ENCODE measurements around the gene POLE.

The POLE gene

DNA sequence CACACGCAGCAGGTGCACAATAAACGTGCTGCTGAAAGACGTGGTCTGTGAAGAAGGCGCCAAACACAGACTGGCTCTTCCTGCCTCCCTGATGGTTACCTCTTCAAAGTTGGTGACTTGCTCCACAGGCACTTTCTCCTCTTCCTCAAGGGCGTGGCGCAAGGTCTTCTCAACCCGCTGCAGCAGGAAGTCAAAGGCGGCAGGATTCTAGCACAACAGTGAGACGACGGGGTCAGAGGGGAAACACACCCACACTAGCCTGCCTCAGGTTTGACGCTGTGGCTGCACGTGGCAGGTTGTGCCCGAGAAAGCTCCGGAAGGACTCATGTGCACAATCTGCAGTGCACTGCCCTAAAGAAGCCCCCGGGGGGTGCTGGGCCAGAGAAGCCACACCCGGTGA lies 15.0 kb downstream of the POLE start:
- no peak for ATAC-seq

DNA sequence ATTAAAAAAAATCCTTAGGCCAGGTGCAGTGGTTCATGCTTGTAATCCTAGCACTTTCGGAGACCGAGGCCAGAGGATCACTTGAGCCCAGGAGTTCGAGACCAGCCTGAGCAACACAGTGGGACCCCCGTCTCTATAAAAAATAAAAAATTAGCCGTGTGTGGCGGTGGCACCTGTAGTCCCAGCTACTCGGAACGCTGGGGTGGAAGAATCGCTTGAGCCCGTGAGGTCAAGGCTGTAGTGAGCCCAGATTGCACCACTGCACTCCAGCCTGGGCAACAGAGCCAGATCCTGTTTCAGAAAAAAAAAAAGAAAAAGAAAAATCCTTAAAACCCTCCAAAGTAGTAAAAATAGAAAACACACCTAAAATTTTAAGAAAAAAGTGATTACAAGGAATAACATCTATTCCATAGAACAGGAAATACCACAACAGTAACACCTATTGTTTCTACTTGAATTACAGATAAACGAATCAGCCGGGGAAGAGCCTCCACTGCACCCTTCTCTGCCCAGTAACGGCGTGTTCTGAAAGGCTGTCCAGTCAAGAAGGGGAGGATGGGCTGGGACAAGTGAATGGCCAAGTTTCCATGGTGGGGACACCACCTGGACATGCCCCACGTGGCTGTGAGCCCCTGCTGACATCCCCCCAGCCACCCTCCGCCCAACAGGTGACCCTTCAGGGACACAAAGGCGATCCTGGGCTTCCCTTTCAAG lies 17.8 kb downstream of the POLE start:
- DNase-seq: no peak
- H3K9me3 Mint-ChIP-seq: no peaks in the 10 kb centered on the region
- no peak overlapping the region for H3K4me3 Mint-ChIP-seq
- no peaks in the 10 kb centered on the region for H3K27me3 Mint-ChIP-seq
- no peak for ATAC-seq
- no peaks in the 10 kb centered on the region for H3K4me1 Mint-ChIP-seq
- peak overlapping the region in 1 of 2 donors; percentile 12 for H3K27ac Mint-ChIP-seq

More for the DNA sequence above, 15.0 kb downstream of the POLE start:
- no peaks in the 10 kb centered on the region for H3K27me3 Mint-ChIP-seq
- DNase-seq: no peak
- H3K9me3 Mint-ChIP-seq: no peaks in the 10 kb centered on the region
- no peaks in the 10 kb centered on the region for H3K4me1 Mint-ChIP-seq
- peak overlapping the region in 1 of 2 donors; percentile 84 for H3K27ac Mint-ChIP-seq
- H3K4me3 Mint-ChIP-seq: no peak overlapping the region

DNA sequence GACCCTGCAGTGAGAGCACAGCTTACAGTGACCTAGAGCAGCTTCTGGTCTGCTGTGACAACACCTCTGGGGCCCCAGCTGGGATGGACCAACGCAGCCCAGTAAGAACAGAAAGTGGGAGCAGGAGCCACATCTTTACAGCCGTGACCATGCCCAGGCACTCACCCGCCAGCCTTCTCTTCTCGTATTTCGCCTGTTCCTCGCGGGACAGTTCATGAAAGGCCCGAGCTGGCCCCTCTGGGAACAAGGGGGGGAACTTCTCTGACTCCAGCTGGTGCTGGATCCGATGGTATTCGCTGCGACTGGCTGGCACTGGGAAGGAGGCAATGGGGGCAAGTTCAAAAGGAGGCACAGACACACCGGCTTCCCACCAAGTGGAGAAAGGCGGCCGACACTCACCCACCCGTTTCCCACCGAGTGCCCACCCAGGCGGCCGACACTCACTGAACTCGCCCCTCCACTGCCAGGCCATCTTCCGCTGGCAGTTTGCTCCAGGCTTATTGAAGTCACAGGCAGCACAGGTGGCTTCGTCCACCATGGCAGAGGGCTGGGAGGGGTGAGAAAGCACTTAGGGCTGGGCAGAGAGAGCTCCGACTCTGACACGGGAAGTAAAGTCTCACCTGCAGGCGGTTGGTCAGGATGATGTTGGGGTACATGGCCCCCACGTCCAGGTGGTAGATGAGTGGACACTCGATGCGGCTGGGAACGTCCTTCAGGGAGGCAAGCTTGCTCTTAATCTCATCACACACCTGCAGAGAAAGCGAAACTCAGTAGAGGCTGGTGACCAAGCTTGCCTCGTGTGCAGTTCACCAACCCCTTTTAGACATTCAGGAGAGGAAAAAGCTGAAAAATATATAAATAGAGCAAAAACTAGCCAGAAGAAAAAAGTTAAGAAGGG lies 18.7 kb downstream of the POLE start:
- H3K4me3 Mint-ChIP-seq: no peak overlapping the region
- H3K27ac Mint-ChIP-seq: no peak overlapping the region
- DNase-seq (no peak), ATAC-seq (no peak)
- H3K9me3 Mint-ChIP-seq: no peaks in the 10 kb centered on the region
- H3K27me3 Mint-ChIP-seq: no peaks in the 10 kb centered on the region
- H3K4me1 Mint-ChIP-seq: peaks cover 2% of the 10 kb centered on the region

DNA sequence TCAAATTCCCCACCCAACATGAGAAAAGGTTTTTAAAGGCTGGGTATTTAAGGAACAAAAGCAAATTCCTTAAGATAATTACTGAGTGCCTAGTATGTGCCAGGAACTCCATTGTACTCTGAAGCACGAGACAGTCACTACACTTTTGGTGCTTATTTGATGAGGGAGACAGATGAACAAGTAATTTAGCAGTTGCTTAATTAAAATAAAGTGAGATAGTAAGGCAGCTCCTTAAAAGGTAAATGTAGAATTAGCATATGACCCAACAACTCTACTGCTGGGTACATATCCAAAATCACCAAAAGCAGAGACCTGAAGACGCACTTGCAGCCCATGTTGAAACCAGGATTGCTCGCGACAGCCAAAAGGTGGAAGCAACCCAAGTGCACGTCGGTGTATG lies 21.3 kb downstream of the POLE start:
- Mint-ChIP-seq H3K4me3 (no peak overlapping the region), H3K9me3 (no peaks in the 10 kb centered on the region), H3K27ac (no peak overlapping the region), H3K27me3 (no peaks in the 10 kb centered on the region), H3K4me1 (peaks cover 18% of the 10 kb centered on the region)
- ATAC-seq (no peak), DNase-seq (no peak)

DNA sequence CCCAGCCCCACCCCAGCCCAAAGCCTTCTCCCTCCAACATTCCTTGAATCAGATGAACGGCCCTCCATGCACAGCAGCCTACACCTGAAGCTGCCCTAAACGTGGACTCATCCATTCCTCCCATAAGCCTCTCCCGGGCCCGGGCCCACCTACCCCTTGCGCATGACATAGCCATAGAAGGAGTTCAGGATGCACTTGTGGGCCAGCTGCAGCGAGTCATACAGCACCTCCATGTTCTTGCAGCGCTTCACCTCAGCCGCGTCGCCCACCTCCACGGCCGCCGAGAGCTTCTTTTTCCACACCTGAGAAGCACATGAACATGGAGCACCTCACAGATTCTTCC lies 22.0 kb downstream of the POLE start:
- Mint-ChIP-seq H3K4me1 (peaks cover 21% of the 10 kb centered on the region), H3K27me3 (no peaks in the 10 kb centered on the region), H3K9me3 (no peaks in the 10 kb centered on the region), H3K27ac (no peak overlapping the region), H3K4me3 (no peak overlapping the region)
- ATAC-seq (no peak), DNase-seq (no peak)

DNA sequence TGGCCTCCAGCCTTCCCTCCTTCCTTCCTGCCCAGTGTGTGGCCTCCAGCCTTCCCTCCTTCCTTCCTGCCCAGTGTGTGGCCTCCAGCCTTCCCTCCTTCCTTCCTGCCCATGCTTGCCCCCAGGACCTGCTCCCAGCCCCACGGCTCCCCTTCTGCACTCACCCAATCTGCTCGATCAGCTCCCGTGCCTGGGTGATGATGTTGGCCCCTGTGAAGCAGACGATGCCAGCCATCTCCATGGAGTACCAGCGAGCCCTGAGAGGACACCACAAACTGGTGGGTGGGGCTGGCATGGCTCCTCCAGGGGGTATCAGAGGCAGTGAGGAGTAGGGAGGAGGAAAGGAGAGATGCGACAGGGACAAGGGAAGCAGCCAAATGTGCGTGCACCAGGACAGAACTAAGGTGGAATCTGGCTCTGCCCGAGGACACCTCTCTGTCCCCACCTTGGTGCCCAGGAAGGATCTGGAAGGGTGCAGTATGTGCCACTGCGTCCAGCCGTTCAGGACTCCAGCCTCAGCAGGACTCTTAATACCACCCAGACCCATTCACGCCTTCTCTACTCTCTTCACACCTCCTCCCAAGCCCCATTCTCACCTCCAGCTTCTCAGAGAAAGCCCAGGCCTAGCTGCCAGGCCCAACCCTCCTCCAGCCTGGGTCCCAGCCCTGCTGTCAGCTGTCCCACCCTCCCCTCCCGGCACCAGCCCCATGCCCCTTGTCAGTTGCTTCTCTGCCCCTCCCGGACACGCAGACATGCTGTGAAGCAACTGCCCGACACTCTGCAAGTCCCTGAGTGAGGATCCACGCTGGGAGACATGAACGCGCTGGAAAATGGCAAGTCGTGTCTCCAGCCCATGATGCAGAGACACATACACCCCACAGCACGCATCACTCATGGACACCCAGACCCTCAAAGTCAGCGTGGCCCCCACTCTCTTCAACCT lies 22.7 kb downstream of the POLE start:
- H3K27me3 Mint-ChIP-seq: no peaks in the 10 kb centered on the region
- no peaks in the 10 kb centered on the region for H3K9me3 Mint-ChIP-seq
- H3K27ac Mint-ChIP-seq: peak overlapping the region in 1 of 2 donors; percentile 58
- H3K4me1 Mint-ChIP-seq: peaks cover 21% of the 10 kb centered on the region
- DNase-seq (no peak), ATAC-seq (no peak)
- H3K4me3 Mint-ChIP-seq: no peak overlapping the region

DNA sequence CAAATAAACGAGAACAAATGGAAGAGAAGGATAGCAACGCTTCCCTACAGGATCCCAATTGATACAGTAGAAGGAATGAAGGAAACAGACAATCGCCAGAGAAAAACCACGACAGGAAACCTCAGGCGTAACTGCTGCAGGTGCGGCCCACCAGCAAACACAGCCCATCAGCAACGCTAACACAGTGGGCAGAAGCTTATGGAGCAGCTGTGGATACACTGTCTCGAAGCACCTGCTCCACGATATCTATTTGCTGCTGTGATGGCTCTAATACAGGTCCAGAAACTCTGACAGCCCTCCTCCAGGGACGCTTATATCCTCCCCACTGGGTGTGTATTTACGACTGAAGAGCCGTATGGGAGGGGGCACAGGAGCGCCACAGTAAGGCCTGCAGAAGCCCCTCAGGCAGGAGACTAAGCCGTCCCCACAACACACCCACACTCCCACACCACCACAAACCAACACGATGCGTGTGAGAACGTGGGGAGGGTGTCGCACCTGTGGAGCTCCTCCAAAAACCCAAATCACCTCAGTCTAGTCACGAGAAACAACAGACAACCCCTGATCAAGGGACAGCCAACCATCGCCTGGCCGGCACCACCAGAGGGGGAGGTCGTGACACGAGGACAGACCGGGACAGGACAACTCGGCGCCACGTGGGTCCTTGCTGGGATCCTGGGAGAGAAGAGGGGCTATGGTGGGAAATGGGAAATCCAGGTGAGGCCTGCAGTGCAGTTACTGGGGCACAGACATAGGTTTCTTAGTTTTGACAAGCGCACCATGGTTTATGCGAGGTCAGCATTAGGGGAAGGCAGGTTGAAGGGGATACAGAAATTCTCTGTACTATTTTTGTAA lies 24.0 kb downstream of the POLE start:
- ATAC-seq (no peak), DNase-seq (no peak)
- Mint-ChIP-seq H3K9me3 (no peaks in the 10 kb centered on the region), H3K27ac (peak overlapping the region in 1 of 2 donors; percentile 93), H3K4me3 (no peak overlapping the region), H3K4me1 (peaks cover 21% of the 10 kb centered on the region), H3K27me3 (no peaks in the 10 kb centered on the region)

DNA sequence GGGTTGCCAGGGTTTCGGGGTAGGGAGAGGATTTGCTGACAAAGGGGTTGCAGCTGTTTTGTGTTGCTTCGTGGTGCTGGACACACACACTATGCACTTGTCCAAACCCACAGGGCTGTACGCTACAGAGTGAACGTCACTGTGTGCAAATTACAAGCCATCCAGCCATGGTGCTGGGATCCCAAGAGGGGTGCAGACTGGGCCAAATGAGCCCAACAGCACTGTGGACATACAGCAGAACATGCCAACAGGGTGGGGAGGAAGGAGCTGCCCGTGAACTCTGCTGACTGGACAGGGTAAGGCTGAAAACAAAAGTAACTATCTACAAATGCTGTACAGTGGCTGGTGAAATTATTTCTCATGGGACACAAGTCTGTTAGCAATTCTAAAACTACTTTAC lies 25.2 kb downstream of the POLE start:
- no peaks in the 10 kb centered on the region for H3K9me3 Mint-ChIP-seq
- H3K27ac Mint-ChIP-seq: no peak overlapping the region

DNA sequence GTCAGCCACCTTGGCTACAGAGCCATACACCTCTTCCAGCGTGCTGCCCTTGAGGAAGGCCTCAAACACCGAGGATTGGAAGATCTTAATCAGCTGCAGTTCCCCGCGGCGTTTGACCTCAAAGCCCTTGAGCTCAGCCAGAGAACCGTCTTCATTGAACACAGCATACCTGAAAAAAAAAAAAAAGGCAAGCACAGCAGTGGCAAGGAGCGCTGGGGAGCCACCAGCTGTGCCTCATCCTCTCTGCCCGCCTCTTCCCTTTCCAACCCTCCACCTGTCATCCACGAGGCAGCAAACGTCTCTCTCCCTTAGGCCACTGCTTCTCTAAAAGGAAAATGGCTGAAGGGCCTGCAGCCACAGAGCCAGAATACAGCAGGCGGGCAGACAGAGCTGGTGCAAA lies 26.1 kb downstream of the POLE start:
- Mint-ChIP-seq H3K4me1 (peaks cover 21% of the 10 kb centered on the region), H3K4me3 (no peak overlapping the region), H3K27ac (no peak overlapping the region), H3K27me3 (no peaks in the 10 kb centered on the region), H3K9me3 (no peaks in the 10 kb centered on the region)
- no peak for DNase-seq
- ATAC-seq: no peak

More for the DNA sequence above, 25.2 kb downstream of the POLE start:
- DNase-seq (no peak), ATAC-seq (no peak)
- peaks cover 21% of the 10 kb centered on the region for H3K4me1 Mint-ChIP-seq
- no peaks in the 10 kb centered on the region for H3K27me3 Mint-ChIP-seq
- no peak overlapping the region for H3K4me3 Mint-ChIP-seq

DNA sequence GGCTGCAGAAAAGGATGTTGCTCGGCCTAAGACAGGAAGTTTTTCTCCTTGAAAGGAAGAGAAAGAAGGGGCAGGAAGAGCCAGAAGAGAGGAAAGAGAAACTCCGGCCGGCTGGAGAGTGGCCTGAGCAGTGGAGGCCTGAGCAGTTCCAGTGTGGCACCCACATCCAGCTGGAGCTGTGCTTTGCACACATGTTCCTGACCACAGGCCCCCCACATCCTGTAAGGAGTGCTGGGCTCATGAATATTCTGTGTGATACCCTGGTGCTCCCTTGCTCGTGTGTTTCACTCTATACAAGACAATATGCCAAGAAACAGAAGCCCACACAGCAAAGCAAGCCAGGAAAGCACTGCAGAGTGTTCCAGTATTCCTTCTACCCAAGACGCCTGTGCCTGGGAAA lies 27.1 kb downstream of the POLE start:
- ATAC-seq: no peak
- Mint-ChIP-seq H3K9me3 (no peaks in the 10 kb centered on the region), H3K4me1 (peaks cover 21% of the 10 kb centered on the region), H3K27ac (no peak overlapping the region), H3K4me3 (no peak overlapping the region), H3K27me3 (no peaks in the 10 kb centered on the region)
- no peak for DNase-seq

DNA sequence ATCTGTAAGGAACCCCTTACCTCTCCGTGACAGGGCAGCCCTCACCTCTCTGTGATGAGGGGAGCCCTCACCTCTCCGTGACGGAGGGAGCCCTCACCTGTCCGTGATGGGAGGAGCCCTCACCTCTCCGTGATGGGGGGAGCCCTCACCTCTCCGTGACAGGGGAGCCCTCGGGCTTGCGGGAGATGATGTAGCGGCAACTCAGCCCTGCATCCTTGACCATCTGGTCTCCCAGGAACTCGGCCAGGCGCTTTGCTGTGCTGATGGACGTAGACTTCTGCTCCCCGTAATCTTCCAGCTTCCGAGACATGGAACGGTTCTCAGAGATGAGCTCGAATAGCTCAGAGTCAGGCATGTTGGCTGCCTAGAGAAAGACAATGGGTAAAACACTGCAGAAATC lies 28.0 kb downstream of the POLE start:
- Mint-ChIP-seq H3K27me3 (no peaks in the 10 kb centered on the region), H3K9me3 (no peaks in the 10 kb centered on the region), H3K27ac (no peak overlapping the region), H3K4me1 (peaks cover 21% of the 10 kb centered on the region), H3K4me3 (no peak overlapping the region)
- ATAC-seq: no peak
- no peak for DNase-seq

DNA sequence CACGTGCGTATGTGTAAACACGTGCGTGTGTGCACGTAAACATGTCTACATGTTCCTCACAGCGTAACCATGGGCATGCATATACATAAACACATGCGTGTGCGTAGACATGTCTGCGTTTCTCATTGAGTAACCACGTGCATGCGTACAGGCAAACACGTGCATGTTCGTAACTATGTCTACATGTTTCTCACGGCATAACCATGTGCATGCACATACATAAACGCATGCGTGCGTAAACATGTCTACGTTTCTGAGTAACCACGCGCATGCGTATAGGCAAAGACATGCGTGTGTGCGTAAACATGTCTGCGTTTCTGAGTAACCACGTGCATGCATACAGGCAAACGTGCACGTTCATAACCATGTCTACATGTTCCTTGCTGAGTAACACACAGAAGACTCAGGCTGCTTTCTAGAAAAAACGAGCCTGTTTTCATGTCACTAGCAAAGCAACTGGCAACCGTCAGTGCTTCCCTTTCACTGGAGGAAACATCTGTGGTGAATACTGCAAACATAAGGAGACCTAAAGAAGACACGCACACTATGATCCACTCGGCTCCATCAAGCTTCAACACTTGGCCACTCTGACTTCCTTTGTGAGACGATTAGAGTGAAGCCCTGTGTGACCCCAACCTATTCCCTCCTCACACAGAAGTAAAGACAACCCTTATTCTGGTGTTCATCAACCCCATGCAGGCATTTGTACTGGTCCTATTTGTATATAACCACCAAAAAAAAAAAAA lies 28.8 kb downstream of the POLE start:
- Mint-ChIP-seq H3K9me3 (no peaks in the 10 kb centered on the region), H3K4me3 (no peak overlapping the region), H3K27me3 (no peaks in the 10 kb centered on the region), H3K27ac (no peak overlapping the region), H3K4me1 (peaks cover 18% of the 10 kb centered on the region)
- DNase-seq: no peak
- ATAC-seq: no peak

DNA sequence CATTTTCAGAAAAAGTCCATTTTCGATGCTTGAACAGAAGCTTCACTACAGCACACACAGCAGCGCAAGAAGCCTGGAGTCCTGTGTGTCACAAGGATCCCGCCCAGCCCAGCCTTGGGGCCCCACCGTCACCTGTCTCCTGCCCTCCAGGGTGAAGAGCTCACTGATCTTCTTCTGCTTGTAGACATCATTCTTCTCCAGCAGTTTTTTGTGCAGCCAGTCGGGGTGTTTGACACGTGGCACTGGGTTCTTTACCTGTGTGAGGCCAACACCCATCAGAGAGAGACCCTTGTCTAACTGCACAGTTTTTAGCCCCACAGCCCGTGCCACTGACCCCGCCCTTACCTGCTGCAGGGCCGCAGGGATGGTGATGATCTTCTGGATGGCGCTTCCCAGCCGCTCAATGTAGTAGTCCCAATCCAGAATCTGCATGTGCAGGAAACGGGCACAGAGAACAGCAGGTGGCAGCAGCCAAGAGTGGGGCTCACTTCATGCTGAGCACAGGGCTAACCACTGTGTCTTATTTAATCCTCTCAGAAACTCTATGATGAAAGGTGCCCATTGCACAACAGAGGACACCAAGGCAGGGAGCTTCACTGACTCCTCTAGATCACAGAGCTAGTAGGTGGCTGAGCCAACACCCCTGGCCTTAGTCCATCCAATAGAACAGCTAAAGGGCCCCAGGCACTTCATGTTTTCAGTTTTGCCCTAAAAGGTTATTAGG lies 30.0 kb downstream of the POLE start:
- no peaks in the 10 kb centered on the region for H3K27me3 Mint-ChIP-seq
- no peak for DNase-seq
- peaks cover 9% of the 10 kb centered on the region for H3K4me1 Mint-ChIP-seq
- no peak for ATAC-seq
- H3K27ac Mint-ChIP-seq: no peak overlapping the region
- H3K4me3 Mint-ChIP-seq: no peak overlapping the region
- H3K9me3 Mint-ChIP-seq: no peaks in the 10 kb centered on the region

Data from stimulated activated naive CD8-positive, alpha-beta T cell treated with anti-CD3 and anti-CD28 coated beads, Interleukin-15, amount 100 ng/mL, for 72 hours (primary cell).